Activated effector memory CD4-positive, alpha-beta T cell treated with Interleukin-2 at 50 U/mL for 16 hours (primary cell): ENCODE measurements around the gene MMP17.
"Not testable (repeated sequence)": the region's sequence is repeated elsewhere in the genome, so short reads cannot be mapped to it uniquely, and the experiment has no call there.

Experiments used
- DNase-seq: peaks from one replicate; pipeline ENCODE4 v3.0.0-alpha.2; 2020

Gene MMP17

GRCh38 chr12:131800594-131801135 lies 27.5 kb upstream of the MMP17 start:
- DNase-seq = no peak

DNA sequence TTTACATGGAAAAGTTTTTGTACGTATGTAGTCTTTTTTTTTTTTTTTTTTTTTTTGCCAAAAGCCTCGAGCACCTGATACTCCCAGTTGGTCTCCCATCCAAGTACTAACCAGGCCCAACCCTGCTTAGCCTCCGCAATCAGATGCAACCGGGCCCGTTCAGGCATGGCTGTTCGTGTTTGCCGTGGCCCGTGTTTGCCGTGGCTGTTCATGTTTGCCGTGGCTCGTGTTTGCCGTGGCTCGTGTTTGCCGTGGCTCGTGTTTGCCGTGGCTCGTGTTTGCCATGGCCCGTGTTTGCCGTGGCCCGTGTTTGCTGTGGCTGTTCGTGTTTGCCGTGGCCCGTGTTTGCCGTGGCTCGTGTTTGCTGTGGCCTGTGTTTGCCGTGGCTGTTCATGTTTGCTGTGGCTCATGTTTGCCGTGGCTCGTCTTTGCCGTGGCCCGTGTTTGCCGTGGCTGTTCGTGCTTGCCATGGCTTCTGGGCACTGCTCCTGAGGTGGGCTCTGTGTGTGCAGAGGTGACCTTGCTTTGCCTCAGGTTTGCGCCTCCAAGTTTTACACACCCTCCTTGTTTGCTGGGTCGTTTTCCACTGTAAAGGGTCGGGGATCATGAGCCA lies 26.8 kb upstream of the MMP17 start:
- no peak for DNase-seq

GRCh38 chr12:131803961-131804521 lies 24.2 kb upstream of the MMP17 start:
- no peak for DNase-seq

GRCh38 chr12:131805421-131805820 lies 22.8 kb upstream of the MMP17 start:
- DNase-seq = no peak

DNA sequence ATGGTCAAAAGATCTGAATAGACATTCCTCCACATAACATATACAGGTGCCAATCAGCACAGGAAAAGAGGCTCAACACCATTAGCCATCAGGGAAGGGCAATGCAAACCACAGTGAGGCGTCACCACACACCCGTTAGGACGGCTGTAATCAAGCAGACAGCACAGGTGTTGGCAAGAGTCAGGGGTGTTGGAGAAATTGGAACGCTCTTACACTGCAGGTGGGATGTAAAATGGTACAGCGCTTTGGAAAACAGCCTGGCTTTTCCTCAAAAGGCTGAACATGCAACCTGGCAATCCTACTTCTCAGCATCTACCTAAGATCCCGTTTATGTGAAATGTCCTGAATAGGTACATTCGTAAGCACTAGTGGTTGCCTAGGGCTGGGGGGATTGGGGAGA lies 21.5 kb upstream of the MMP17 start:
- DNase-seq = no peak

DNA sequence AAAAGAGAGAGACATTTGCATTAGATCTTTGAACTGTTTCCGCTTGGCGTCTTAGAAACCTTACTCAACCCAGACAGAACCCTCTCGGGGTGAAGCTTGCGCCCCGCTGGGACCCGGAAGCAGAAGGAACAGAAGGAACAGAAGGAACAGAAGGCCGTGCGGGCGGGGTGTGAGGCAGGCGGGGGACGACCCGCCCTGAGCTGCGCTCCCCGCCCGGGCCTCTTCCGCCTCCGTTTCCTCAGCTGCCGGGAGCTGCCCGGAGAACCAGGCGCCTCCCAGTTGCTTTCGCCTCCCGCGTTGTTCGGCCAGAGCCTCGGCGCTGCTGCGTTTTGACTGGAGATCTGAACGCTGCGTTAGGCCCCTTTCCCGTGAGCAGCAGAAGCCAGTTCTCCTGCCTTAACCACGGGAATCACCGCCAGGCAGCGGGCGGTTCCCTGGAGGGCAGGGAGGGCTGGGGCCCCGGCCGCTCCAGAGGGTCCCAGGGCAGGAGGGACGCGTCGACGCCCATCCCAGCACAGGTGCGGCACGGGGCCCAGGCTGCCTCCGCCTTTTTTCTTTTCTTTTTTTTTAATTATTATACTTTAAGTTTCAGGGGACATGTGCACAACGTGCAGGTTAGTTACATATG lies 19.3 kb upstream of the MMP17 start:
- peak; percentile 15 for DNase-seq

GRCh38 chr12:131809476-131810254 lies 18.5 kb upstream of the MMP17 start:
- DNase-seq = not testable (repeated sequence)

- no peak for DNase-seq
Measured at GRCh38 chr12:131810726-131811125, 17.5 kb upstream of the MMP17 start.

GRCh38 chr12:131815131-131815530 lies 13.1 kb upstream of the MMP17 start:
- no peak for DNase-seq

- no peak for DNase-seq
Measured at GRCh38 chr12:131816495-131816894, 11.7 kb upstream of the MMP17 start.

GRCh38 chr12:131817241-131817640 lies 11.0 kb upstream of the MMP17 start:
- no peak for DNase-seq

DNA sequence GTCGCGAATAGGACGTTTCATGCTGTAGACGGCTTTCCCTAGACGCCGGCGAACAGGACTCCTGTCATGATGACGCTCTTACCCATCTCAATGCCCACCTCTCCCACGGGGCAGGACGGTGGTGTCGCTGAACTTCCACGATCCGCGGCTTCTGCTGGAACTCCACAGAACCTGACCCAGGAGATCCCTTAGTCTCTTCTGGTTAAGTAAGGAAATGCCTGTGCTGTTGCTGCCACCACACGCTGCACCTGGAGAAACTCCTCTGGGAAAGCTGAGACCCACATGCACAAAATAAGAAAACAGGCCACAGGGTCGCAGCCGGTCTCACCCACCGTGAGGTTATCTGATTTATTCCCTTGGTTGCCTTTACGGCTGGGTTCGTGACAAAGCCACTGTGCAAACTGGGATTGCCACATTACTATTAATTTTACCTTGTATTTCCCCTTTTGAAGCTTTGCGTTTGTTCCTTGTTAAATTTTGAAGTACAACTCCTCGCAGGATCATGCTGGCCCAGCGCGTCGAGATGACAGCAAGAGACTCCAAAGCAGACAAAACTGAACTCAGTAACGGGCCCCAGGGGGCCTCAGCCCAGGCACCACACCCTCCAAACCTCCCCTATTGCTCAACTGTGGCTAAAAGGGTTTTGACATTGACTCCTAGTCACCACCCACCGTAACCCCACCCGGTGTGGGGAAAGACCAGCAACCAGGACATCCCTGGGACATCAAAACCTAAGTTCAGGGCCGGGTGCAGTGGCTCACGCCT lies 9.2 kb upstream of the MMP17 start:
- DNase-seq = no peak

GRCh38 chr12:131824450-131824849 lies 3.7 kb upstream of the MMP17 start:
- no peak for DNase-seq

- DNase-seq = no peak
Measured at GRCh38 chr12:131825146-131825892, 2.9 kb upstream of the MMP17 start.

- DNase-seq = no peak
Measured at GRCh38 chr12:131826097-131826928, 1.9 kb upstream of the MMP17 start.

GRCh38 chr12:131828671-131829355 lies 620 bp downstream of the MMP17 start:
- no peak for DNase-seq

DNA sequence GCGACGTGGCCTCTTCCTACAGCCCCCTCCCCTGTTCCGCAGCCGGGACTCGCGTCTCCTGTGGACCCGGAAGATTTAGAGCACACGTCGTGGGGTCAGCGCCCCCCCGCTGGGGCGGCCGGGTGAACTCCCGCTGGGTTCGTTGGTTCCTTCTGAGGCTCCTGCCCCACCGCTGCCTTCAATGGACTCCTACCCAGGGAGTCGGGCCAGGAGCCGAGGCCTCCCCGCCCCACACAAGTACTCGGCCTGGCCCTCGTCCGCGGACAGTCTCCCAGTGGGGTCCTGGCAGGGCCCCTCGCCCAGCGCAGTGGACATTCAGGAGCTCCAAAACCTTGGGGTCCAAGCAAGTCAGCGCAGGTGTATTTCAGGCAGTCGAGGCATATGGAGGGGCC lies 1.2 kb downstream of the MMP17 start:
- no peak for DNase-seq

GRCh38 chr12:131829791-131830334 lies 1.7 kb downstream of the MMP17 start:
- DNase-seq = no peak

- DNase-seq = no peak
Measured at GRCh38 chr12:131830335-131830913, 2.2 kb downstream of the MMP17 start.
